ENCODE measurements around the gene MS4A12.
"Not testable (repeated sequence)": the region's sequence is repeated elsewhere in the genome, so short reads cannot be mapped to it uniquely, and the experiment has no call there.

MS4A12 gene

DNA sequence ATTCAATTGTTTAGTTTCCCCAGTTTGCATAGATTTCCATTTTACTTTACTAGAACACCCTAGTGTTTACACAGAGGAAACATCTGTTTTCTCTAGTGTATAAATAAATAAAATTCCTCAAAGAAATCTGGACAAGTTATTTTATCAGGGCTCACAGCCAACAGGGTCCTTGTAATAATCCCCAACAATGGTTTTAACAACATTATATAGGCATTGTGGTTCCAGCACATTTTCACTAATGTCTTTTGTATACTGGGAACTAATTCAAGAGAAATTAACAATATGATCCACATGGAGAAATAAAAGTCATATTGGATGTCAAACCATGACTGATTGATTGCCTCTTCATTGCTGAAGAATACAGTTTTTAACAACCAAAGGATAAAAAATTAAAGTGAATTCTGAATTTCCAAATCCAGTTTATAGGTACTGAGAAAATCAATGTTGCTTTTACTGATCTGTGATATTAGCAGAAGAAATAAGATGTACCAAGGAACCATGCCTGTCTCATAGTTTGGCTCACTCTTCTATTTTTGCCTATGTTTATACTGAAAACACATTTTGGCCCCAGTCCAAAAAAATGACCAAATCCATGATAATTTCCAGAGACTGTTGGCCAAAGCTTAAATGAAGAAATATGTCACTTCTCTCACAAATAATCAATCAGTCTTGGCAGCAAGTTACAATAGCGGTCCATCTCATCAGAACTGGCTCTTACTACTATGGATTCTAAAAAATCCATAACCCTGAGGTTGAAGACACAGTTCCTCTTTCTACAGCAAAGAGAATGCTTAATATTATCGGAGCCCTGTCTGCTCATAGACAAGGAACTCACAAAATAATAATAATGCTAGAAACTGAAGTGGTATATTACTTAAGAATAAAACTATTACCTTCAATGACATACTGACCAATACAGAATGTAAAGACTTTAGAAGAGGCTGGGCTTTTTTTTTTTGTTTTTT lies 21.2 kb downstream of the MS4A12 start:
- DNase-seq: no peak

- no peak for DNase-seq
These were observed 22.7 kb downstream of the MS4A12 start, which contains the start of gene MS4A13 for GRCh38 chr11:60515144-60515855. MS4A13 (plus strand) TSS chr11:60515392; CDS start chr11:60518084, 2,692 bp downstream.

DNA sequence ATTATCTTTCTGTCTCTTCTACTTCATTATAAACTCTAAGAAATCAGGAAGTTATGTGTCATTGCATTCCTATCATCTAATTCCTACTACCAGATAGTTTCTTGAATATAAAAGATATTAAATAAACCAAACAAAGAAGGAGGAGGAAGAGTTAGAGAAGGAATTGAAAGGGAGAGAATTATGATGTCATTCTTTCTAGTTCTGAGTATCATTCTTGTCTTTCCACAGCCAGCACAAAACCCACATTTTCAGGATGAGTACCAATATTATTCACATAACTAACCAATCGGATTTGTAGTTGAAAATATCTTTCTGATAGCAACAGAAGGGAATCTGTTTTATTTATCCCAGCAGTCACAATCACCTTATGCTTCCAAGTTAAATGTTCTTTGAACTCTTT lies 35.9 kb downstream of the MS4A12 start:
- no peak for DNase-seq

GRCh38 chr11:60528934-60529333 lies 36.4 kb downstream of the MS4A12 start:
- no peak for DNase-seq

DNA sequence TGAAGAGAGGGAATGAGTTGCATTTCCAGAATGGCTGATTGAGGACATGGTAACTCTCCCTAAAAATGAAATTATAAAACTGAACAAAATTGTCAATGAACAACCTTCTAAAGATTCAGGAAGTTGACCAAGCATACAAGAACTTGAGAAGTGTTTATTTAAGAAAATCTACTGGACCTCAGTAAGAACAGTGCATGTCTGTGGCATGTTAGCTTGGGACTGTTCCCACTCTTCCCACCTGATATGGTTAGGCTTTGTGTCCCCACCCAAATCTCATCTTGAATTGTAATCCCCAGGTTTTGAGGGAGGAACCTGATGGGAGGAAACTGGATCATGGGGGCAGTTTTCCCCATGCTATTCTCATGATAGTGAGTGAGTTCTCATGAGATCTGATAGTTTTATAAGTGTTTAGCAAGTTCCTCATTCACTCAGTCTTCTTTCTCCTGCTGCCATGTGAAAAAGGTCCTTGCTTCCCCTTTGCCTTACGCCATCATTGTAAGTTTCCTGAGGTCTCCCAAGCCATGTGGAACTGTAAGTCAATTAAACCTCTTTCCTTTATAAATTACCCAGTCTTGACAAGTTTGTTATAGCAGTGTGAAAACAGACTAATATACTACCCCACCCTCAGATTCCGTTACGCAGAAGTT lies 38.0 kb downstream of the MS4A12 start:
- no peak for DNase-seq

GRCh38 chr11:60532383-60532782 lies 39.8 kb downstream of the MS4A12 start:
- not testable (repeated sequence) for DNase-seq

GRCh38 chr11:60538627-60539026 lies 46.0 kb downstream of the MS4A12 start:
- DNase-seq: not testable (repeated sequence)

DNA sequence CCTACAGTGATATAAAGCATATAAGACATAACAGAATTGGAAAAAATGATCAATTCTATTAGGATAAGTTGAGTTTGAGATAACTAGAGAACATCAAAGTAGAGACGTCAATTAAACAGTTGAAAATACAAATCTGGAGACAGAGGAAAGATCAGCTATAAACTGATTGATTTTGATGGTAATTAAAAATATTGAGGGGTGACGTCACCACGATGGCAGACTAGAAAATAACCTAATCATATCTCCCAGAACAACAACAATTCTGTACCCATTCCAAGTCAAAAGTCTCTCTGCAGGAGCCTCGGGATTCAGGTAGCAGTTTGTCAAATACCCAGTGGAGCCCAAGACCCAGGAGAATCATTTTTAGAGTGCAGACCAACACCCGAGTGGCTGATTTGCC lies 51.5 kb downstream of the MS4A12 start:
- DNase-seq: no peak

Measured in midbrain (tissue), 1 donor.